ENCODE results near the gene IL21R.

Gene IL21R

GRCh38 chr16:27465483-27465879 is 63.5 kb downstream of the IL21R start:
- no peak for DNase-seq

- no peak for DNase-seq
Measured at GRCh38 chr16:27468941-27469531, 67.1 kb downstream of the IL21R start.

GRCh38 chr16:27470567-27471431 is 68.8 kb downstream of the IL21R start:
- no peak for DNase-seq

- DNase-seq = no peak
Measured at GRCh38 chr16:27471661-27472060, 69.7 kb downstream of the IL21R start.

GRCh38 chr16:27472091-27473020 is 70.4 kb downstream of the IL21R start:
- DNase-seq = no peak

GRCh38 chr16:27473101-27473900 is 71.3 kb downstream of the IL21R start:
- no peak for DNase-seq

GRCh38 chr16:27474041-27474440 is 72.1 kb downstream of the IL21R start:
- DNase-seq = no peak

- no peak for DNase-seq
Measured at GRCh38 chr16:27474921-27475320, 72.9 kb downstream of the IL21R start.

GRCh38 chr16:27475561-27475960 is 73.6 kb downstream of the IL21R start:
- DNase-seq = no peak

- DNase-seq = no peak
Measured at GRCh38 chr16:27476240-27476639, 74.3 kb downstream of the IL21R start.

- DNase-seq = no peak
Measured at GRCh38 chr16:27480761-27481160, 78.8 kb downstream of the IL21R start.

GRCh38 chr16:27481282-27481934 is 79.4 kb downstream of the IL21R start:
- no peak for DNase-seq

- DNase-seq = no peak
Measured at GRCh38 chr16:27482397-27483087, 80.6 kb downstream of the IL21R start.

GRCh38 chr16:27483088-27483437 is 81.1 kb downstream of the IL21R start:
- DNase-seq = no peak

GRCh38 chr16:27483624-27484023 is 81.7 kb downstream of the IL21R start:
- DNase-seq = no peak

- DNase-seq = no peak
Measured at GRCh38 chr16:27485126-27485525, 83.2 kb downstream of the IL21R start.

- no peak for DNase-seq
Measured at GRCh38 chr16:27485811-27486210, 83.8 kb downstream of the IL21R start.

- no peak for DNase-seq
Measured at GRCh38 chr16:27486344-27486743, 84.4 kb downstream of the IL21R start.

GRCh38 chr16:27486760-27487159 is 84.8 kb downstream of the IL21R start:
- no peak for DNase-seq

GRCh38 chr16:27489421-27489820 is 87.4 kb downstream of the IL21R start:
- no peak for DNase-seq

GRCh38 chr16:27489906-27490305 is 87.9 kb downstream of the IL21R start:
- DNase-seq = no peak
